ENCODE measurements around the gene LPP.

The LPP gene

GRCh38 chr3:188135271-188135670 is 18.7 kb upstream of the LPP start:
- no peak for DNase-seq (ENCODE audit: low spot score)

GRCh38 chr3:188137051-188137450 is 16.9 kb upstream of the LPP start:
- DNase-seq (ENCODE audit: low spot score): peak; percentile 32

DNA sequence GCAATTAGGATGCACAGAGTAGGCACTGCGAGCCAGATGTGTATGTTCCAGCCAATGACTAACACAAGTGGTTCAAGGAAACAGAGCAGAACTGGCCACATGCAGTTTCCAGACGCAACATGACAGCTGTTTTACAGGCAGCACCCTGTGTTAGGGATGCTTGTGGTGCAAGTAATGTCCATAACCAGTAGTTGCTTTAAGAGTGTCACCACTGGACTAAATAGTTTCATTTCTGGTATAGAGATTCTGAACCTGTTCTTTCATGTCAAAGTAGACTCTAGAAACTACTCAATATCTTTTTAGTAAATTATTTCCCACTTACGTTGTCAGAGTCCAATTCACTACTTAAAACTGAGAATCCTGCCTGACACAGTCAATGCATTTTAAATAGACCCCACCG is 14.5 kb upstream of the LPP start:
- no peak for DNase-seq (ENCODE audit: low spot score)

- DNase-seq (ENCODE audit: low spot score): no peak
Measured at GRCh38 chr3:188146219-188146618, 7.7 kb upstream of the LPP start.

GRCh38 chr3:188147782-188148181 is 6.2 kb upstream of the LPP start:
- no peak for DNase-seq (ENCODE audit: low spot score)

DNA sequence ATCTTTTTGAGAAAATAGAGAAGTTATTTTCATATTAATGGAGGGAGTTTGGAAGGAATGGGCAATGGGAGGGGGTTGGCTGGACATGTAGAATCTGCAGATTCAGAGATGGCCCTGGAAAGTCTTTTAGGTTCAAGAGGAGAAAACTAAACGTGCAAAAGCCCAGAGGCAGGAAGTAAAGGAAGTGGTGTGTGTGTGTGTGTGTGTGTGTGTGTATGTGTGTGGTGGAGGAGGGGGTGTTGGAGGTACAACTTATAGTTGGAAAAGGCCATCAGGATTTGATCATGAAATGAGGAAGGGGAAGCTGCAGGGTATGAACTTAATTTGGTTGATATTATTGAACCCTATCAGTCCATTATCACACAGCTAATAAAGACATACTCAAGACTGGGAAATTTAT is 5.6 kb upstream of the LPP start:
- DNase-seq (ENCODE audit: low spot score): no peak

DNA sequence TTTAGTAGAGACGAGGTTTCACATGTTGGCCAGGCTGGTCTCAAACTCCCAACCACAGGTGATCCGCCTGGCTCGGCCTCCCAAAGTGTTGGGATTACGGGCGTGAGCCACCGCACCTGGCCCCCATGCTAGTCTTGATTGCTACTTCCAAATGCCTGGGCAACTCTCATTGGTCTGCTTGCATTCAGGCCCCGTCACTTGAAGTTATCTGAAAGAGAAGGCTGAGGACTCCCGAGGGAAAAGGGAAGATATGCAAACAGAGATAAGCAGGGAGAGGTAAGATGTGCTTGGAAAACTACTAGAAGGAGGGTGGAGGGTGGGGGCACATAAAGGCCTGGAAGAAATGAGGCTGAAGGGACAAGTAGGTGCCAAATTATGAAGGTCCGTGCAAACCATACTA is 4.4 kb upstream of the LPP start:
- no peak for DNase-seq (ENCODE audit: low spot score)

DNA sequence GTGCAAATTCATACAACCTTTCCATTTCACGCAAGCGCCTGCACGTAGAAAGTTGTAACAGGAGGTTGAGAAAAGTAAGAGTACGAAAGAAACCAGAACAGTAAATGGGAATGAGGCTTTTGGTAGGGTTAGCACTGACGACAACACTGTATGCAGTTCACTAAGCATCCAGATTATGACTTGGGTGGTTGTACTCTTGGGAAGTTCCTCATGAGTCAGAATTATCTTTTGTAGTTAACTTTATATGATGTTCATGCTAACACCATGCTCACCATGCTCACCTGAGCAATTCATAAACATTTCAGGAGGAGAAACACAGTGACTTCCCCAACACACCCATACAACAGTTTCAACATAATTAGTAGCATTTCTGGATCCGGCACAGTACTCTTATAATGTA is 3.0 kb upstream of the LPP start:
- DNase-seq (ENCODE audit: low spot score): no peak

DNA sequence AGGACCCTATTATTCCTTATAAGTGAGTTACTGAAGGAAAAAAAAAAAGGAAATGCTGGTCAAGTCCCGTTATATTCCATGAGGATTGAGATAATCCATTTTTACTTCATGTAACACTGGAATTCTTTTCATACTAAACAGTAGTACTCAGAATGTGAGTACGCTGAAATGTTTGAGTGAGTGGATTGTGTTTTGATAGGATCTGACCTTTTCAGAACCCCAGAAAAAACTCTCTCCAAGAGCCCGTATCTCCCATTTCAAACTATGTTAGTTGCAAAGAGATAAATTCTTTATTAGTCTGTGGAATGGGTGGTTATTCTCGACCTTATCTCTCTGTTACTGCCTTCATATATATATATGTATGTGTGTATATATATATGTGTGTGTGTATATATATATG is 2.5 kb upstream of the LPP start:
- DNase-seq (ENCODE audit: low spot score): no peak

GRCh38 chr3:188152660-188153436 is 1.1 kb upstream of the LPP start:
- peak; percentile 52 for DNase-seq (ENCODE audit: low spot score)

DNA sequence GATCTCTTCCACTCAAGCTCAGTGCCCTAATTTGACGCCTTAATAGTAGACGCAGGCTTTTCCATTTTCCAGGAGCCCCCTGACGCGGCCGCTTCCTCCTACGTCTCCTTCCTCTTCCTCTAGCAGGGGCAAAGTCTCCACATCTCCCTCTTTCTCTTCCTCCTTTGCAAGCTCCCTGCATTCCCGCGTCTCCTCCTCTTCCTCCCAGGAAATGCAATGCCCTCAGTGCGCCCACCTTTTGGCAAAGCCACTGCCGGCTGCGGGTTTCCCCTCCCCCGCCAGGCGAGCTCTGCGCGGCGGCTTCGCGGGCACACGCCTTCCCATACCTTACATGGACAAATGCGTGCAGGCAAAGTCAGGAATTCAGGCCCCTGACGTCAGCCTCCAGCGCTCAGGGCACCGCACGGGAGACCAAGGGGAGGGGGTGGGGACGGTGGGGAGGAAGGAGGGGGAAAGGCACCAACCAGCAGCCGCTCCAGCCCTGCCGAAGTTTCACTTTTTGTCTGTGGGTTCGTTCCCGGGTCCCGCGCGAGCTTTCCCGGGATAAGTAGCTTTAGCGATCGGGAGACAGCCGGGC is 432 bp upstream of the LPP start:
- peak; percentile 88 for DNase-seq (ENCODE audit: low spot score)

DNA sequence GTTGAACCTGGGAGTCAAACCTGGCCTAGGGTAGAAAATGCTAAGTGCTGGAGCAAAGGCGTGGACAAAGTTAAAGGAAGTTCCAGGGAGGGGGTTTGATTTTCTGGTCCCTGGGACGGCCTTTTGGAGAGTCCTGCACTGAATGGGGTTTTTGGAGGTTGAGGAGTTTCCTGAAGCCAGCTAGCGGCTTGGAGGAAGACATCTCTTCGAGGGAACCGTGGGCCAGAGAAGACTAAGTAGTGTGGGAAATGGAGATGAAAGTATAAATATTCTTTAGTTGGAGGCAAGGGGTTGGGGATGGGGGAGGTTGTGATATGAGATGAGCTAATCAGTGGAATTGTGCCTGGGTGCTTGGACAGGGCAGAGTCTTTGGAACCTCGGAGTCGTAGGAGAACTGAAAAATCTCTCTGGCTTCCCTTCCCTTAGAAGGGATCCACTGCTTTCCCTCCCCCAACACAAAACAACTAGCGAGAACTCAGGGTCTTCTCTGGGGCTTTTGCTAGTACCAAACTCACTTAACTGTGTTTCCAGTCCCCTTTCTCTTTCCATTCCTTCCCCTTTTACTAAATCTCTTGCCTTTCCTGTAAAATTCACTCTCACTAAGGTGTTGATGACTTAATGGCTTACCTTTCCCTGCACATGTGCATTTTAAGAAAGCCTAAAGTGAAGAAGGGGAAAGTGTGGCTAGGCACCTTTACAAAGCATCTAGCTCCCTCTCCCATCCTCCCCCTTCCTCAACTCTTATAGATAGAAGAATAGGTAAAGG is 1.0 kb downstream of the LPP start:
- no peak for DNase-seq (ENCODE audit: low spot score)

GRCh38 chr3:188156056-188156455 is 2.1 kb downstream of the LPP start:
- no peak for DNase-seq (ENCODE audit: low spot score)

DNA sequence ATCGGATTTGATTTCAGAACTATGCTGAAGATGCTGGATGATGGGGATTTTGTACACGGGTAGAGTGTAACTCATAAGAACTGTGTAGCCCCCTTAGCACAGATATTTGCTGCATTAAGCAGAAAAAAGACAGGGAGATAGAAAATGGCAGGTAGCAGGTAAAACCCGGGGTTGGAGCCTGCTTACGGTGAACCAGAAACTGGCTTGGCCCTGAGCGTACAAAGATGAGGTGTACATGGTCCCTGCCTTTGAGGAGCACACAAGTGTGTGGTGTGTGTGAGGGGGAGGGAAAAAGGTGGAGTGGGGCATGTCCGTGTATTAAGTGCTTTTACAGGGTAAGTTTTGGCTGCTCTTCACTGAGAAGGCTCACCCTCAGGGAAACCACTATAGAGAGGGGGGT is 3.5 kb downstream of the LPP start:
- DNase-seq (ENCODE audit: low spot score): no peak

DNA sequence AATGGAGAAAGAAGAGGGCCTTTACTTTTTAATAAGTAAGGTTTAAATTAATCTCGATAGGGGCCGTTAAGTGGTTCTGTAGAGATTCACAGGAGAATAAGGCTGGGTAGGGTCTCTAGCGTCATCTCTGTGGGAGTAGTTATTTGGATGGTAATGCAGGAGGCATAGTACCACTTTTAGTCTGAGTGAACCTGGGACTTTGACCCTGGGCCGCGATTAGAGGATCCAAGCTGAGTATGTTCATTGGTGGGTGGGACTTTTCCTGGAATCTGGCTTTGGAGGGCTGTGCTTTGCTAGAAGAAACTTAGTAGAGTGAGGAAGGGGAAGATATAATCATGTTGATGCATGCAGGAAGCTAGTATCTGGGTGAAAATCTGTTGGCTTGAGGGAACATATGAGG is 4.0 kb downstream of the LPP start:
- no peak for DNase-seq (ENCODE audit: low spot score)

- DNase-seq (ENCODE audit: low spot score): no peak
Measured at GRCh38 chr3:188158731-188159310, 4.9 kb downstream of the LPP start.

- no peak for DNase-seq (ENCODE audit: low spot score)
Measured at GRCh38 chr3:188160751-188161150, 6.8 kb downstream of the LPP start.

DNA sequence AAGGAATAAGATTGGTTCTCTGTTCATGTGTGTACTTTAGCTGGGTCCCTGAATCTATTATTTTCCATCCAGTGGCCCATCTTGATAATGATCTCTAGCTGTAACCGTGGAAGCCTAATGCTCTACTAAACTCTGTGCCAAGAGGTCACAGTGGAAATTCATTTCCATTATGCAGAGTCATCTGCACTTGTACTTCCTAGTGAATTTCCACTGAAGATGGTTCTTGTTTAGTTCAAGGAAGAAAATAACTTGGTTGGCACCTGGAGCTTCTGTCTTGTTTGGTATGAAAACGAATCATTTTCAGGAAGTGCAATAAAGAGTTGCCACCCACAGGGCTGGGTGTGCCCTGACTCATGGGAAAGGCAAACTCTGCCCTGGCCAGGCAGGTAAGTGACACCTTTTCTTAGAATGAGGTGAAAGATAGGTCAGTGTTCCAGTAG is 10.3 kb downstream of the LPP start:
- DNase-seq (ENCODE audit: low spot score): peak; percentile 32

- peak; percentile 50 for DNase-seq (ENCODE audit: low spot score)
Measured at GRCh38 chr3:188165596-188165995, 11.6 kb downstream of the LPP start.

DNA sequence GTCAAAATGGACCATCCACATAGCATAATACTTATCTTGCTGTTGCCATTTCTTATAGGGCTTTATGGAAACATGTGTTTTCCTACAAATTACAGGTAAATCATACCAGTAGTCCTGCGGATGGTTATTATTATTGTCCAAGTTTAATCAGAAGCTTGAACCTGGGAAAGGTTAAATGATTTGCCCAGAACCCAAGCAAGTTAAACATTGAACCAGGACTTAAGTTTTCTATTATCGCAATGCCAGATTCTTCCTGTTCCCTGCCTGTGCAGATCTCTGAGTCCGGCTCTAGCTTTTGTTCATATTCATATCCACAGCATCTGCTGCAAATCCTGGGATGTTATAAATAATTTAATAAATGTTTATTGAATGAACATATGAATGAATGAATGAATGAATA is 12.5 kb downstream of the LPP start:
- DNase-seq (ENCODE audit: low spot score): no peak

DNA sequence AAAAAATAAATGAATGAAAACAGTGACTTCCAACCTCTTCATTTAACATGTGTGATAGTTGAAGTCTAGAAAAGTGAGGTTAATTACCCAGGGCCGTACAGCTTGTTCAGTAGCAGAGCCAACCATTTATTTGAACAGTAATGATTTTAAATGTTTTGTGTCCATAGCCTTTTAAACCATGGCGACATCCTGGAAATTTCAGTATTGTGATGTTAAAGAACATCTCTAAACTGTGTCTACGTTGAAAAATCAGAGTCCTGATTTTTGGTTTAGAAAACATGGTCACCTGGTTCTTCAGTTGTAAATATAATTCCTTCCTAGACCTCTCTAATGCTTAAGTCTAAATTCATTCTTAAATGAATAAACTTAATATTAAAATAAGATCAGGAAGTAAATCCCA is 14.2 kb downstream of the LPP start:
- no peak for DNase-seq (ENCODE audit: low spot score)

GRCh38 chr3:188168648-188169047 is 14.7 kb downstream of the LPP start:
- no peak for DNase-seq (ENCODE audit: low spot score)
